Measurements from ENCODE around the gene S100A3. TPM values are rescaled to one million over a fixed set of nuclear protein-coding genes. Genes with fewer than 3 reads are reported as not detected.

Gene S100A3
- total RNA-seq, 2 donors from 2014 or later: 4.1 to 8.3 TPM

DNA sequence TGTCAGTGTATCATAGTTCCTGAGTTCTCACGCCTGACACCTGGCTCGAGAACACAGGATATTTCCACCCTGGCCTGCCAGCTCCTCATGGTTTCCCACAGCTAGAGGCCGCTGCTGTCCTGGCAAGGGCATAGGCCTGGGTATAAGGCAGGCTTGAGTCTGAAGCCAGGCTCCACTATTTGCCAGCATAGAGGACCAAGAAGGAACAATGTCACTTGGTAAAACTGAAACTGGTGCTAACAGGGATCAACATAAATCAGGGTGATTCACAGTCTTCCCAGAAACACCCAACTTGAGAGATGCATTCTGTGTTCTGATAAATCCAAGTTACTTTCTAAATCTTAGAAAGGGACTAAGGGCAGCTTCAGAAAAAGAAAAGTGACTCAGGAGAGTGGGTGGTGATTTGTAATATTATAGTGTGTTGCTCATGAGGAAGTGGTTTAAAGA, 23.5 kb upstream of the S100A3 start:
- intact Hi-C loops (cut with DNase I): loop anchor here (5.0 kb wide), 3 partner anchors 45 to 220 kb away; partner anchors contain the start of gene S100A14 (in 1 of the 2)
- peak; percentile 92 for DNase-seq (ENCODE audit: low spot score)

DNA sequence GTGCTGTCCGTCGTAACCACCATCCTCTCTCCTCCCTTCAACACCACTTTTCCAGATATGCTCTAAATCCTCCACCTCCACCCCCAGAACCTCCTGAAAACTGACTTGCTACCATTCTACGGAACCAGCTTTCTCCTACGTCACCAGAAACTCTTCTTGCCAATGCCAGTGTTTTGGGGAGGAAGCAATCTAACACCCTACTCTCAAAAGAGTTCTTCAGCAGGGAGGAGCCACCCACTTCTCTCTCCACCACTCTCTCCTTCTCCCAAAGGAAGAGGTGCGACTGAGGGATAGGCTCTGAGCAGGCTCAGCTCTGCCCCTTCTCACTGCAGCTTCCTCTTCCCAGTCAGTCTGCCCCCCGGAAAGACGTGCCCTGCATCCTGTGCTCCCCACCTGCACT, 22.6 kb upstream of the S100A3 start:
- peak; percentile 45 for DNase-seq (ENCODE audit: low spot score)
- intact Hi-C loops (cut with DNase I): loop anchor here (5.0 kb wide), 3 partner anchors 46 to 219 kb away; partner anchors contain the start of gene S100A14 (in 1 of the 2)

DNA sequence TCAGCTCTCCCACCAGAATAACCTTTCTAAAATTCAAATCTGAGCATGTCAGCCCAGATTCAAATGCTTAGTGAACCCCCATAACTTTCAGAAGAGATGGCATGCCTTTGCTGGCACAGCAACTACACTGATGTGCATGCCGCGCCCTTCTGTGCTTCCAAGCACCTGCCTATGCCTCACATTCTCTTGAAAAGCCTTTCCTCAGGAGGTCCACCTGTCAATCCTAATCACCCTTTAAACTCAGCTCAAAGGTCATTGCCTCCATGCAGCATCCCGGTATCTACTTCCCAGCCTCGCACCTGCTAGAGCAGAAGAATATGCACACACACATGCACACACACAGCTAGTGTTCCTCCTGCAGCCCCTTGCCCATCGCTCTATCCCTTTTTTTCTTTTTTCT, 21.8 kb upstream of the S100A3 start:
- peak; percentile 10 for DNase-seq (ENCODE audit: low spot score)
- intact Hi-C loops (cut with DNase I): loop anchor here (5.0 kb wide), 3 partner anchors 46 to 219 kb away; partner anchors contain the start of gene S100A14 (in 1 of the 2)

DNA sequence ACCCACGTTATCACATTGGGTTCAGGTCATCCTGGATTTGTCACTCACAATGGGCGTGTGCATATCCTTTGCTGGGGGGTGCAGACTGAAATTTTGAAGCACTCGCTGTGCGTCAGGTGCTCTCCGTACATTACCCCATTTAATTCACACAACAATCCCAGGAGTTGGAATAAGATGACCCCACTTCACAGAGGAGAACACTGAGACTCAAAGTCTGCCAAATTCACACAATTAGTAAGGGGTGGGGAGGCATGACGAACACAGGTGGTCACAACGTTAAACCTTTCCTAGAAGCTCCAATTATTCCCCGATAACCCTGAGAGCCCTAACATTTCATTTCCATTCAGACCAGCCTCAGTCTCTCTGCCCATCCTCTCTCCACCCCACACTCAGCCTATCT, 20.4 kb upstream of the S100A3 start:
- intact Hi-C loops (cut with DNase I): loop anchor here (2.0 to 10.0 kb wide), 3 partner anchors 37 to 59 kb away; no protein-coding TSS in a partner anchor
- no peak for DNase-seq (ENCODE audit: low spot score)

DNA sequence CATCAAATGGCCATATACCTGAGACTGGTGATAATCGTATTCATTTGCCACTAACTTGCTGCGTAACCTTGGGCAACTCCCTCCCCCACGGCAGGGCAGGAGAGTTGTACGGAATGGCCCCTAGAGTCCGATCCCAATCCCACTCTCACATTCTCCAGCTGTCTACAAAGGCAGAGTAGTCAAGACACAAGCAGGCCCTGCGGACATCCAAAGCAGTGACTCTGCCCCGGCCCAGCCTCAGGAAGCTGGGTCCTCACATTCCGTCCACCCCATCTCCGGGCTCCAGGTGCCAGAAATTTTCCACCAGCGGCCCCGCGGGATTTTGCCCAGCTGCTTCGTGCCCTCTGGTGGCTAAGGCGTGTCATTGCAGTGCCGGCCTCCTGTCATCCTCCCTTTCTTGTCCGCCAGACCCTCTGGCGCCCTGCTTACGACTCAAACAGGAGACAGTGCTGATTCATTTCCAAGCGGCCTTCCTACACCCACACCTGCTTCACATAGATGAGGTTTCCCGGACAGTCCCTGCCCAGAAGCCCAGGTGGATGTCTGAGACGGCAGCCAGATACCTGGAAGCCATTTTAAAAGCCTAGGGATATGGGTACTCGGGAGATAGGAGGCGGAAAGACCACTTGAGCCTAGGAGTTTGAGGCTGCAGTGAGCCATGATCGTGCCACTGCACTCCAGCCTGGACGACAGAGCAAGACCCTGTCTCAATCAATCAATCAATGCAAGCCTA, 19.5 kb upstream of the S100A3 start:
- intact Hi-C loops (cut with DNase I): loop anchor here (2.0 to 10.0 kb wide), 3 partner anchors 36 to 58 kb away; no protein-coding TSS in a partner anchor
- peak; percentile 96 for DNase-seq (ENCODE audit: low spot score)

DNA sequence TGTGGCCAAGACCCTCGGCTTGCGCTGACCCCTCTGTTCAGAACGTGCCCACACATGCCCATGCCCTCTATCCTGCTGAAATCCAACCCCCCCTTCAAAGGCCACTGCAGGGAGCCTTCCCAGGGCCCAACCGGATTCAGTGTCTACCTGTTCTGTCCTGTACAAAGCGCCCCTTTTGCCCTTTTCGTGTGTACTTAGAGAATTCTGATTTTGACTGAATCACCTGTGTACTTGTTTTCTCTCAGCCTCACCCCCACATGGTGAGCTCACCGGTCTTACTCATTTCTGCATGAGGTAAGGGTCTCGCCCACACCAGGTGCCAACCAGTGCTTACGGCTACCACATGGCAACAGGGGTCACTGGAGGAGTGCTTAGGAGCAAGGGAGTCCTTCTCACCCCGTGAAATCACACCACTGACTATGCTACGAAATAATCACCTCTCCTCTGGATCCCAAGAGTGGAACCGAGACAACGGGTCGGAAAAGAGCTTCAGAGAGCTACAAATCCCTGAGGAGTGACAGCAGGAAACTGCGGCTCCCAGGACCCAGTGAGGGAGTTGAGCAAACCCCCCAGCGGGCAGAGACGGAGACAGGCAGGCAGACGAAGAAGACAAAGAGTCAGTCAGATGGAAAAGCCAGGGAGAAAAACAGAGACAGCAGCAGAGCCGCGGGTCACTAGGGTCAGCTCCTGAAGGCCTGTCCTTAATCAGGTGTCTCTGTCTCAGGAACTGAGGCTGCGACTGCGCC, 18.7 kb upstream of the S100A3 start:
- DNase-seq (ENCODE audit: low spot score): peak; percentile 38
- intact Hi-C loops (cut with DNase I): loop anchor here (2.0 to 10.0 kb wide), 3 partner anchors 35 to 57 kb away; no protein-coding TSS in a partner anchor

DNA sequence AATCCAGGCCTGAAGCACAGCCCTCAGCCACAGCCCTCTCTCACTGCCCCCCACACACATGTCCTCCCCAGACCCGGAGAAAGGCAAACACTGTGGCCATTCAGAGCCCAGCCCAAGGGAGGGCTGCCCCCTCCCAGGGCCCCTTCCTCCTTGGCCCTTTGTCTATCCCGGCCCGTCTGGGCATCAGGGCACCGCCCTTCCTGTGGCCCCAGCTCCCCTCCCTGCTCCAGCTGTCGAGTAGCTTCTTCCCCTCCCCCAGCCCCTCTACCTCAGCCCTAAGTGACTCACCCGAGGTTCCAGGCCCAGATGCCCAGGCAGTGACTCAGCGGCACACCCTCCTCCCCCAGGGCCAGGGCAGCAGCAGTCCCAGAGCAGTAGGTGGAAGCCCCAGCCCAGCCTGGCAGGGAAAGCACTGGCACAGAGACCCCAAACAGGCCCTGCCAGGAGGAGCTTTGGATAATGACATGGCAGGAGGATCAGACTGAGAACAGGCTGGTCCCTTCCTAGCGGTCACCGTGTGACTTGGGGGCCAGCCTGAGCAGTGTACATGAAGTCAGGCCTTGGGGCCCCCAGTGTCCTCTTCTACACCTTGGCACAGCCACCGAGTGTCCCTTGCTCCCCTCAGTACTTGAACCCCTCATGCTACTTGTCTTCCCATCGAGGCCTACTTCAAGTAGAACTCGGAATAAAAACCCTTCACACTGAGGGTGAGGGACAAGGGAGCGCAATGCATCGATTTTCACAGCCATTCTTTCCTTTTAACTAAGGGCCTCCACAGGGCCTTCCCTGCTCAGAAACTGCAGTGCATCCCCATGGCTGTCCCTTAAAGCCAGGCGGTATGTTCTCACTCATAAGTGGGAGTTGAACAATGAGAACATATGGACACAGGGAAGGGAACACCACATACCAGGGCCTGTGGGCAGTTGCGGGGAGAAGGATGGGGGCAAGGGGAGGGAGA, 17.6 kb upstream of the S100A3 start:
- intact Hi-C loops (cut with DNase I): loop anchor here (5.0 to 10.0 kb wide), 2 partner anchors 34 to 52 kb away; no protein-coding TSS in a partner anchor
- DNase-seq (ENCODE audit: low spot score): peak; percentile 98

DNA sequence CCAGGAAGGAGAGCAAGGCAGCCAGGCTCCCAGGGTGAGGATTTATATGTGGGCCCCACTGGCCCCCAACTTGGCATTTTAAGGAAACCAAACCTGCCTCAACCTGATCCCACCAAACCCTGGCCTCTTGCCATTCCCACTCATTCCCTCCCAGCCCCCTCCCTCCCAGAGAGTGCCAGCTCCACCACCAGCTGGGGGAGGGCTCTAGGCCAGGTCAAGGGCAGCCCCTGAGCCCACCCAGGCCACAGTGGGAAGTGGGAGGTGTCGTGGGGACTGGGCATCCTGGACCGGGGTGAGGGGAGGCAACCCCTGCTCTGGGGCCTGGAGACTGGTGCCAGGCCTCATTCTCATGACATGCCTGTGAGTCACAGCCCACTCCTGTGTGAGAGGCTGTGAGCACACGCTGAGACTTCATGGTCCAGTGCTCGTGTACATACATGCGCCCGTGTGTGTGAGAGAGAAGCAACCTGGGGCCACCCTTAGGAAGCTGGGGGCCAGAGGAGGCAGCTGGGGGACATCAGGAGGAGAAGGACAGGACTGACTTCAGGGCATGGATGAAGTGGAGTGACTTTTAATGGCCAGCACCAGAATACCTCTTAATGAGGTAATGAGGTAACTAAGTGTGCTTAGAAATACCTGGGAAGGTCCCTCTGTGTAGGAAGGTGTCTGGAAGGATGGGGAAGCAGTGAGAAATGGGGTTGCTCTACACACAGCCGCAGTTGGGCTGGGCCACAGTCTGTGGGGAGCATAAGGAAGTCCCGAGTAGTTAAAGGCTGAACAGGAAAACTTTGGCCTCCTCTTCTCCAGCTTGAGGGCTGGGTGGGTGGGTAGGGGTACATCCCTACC, 16.7 kb upstream of the S100A3 start, which contains the start of gene S100A2:
S100A2 (minus strand) TSS at position 316 of the 846 bp plus-strand sequence. CDS start 1,967 bp downstream, outside the sequence.
- DNase-seq (ENCODE audit: low spot score): peak; percentile 89
- intact Hi-C loops (cut with DNase I): loop anchor here (5.0 to 10.0 kb wide), 2 partner anchors 33 to 51 kb away; no protein-coding TSS in a partner anchor

DNA sequence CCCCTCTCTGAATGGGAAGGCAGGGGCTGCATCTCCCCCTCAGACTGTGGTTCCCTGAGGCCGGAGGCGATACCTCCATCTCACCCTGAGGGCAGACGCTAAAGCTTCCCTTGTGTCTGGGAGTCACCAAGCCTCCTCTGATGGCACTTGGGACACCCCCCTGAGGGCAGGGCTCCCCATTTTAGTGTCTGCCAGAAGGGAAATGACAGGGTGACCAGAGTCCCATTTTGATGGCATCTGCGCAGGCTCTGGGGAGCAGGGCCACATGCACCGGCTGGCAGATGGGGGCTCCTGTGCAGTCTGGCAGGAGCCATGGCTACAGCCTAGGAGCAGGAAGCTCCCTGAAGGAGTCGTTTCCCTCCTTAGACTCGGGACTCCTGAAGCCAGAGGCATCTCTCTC, 14.9 kb upstream of the S100A3 start:
- DNase-seq (ENCODE audit: low spot score): peak; percentile 52
- intact Hi-C loops (cut with DNase I): loop anchor here in 1 of 2 donors (10.0 kb wide), 1 partner anchor 49 kb away; no protein-coding TSS in a partner anchor

DNA sequence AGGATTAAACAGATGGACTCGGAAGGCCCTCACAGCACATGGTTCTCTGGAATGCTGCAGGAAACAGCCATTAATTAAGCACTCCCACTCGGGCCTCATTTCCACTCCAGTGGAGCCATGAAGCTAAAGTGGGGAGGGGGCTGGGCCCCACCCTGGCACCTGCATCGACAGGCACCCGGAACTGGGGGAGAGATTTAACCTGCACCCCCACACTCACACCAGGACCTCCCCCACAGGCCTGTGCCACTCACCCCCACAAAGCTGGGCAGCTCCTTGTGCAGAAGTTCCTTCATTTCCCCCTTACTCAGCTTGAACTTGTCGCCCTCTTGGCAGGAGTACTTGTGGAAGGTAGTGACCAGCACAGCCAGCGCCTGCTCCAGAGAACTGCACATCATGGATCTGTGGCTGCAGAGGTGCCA, 14.4 kb upstream of the S100A3 start:
- peak; percentile 47 for DNase-seq (ENCODE audit: low spot score)
- intact Hi-C loops (cut with DNase I): loop anchor here in 1 of 2 donors (10.0 kb wide), 1 partner anchor 49 kb away; no protein-coding TSS in a partner anchor

DNA sequence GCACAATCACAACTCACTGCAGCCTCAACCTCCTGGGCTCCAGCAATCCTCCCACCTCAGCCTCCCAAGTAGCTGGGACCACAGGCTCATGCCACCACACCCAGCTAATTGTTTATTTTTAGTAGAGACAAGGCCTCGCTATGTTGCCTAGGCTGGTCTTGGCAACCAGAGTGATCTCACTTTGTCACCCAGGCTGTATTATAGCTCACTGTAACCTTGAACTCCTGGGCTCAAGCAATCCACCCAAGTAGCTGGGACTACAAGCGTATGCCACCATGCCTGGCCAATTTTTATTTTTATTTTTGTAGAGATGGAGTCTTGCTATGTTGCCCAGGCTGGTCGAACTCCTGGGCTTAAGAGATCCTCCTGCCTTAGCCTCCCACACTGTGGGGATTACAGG, 13.0 kb upstream of the S100A3 start:
- intact Hi-C loops (cut with DNase I): loop anchor here in 1 of 2 donors (10.0 kb wide), 1 partner anchor 47 kb away; no protein-coding TSS in a partner anchor
- peak; percentile 3 for DNase-seq (ENCODE audit: low spot score)

DNA sequence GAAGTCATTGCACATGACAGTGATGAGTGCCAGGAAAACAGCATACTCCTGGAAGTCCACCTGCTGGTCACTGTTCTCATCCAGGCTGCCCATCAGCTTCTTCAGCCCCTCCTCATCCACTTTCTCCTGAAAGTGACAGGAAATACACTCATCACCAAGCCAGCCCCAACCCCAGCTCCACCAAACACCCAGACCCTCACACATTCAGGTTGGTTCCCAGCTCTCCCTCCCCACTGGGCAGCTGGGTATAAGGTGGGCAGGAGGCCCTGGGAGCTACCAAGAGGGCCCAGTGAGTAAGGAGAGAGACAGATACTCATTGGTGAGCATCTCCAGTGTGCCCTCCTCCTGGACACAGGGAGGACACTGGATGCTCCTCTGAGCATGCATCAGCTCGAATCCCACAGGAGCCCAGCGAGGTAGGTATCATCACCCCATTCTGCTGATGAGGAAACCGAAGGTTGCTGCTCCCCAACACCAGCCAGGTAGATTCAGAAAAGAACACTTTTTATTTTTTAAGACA, 12.5 kb upstream of the S100A3 start:
- intact Hi-C loops (cut with DNase I): loop anchor here in 1 of 2 donors (10.0 kb wide), 1 partner anchor 47 kb away; no protein-coding TSS in a partner anchor
- DNase-seq (ENCODE audit: low spot score): peak; percentile 19

DNA sequence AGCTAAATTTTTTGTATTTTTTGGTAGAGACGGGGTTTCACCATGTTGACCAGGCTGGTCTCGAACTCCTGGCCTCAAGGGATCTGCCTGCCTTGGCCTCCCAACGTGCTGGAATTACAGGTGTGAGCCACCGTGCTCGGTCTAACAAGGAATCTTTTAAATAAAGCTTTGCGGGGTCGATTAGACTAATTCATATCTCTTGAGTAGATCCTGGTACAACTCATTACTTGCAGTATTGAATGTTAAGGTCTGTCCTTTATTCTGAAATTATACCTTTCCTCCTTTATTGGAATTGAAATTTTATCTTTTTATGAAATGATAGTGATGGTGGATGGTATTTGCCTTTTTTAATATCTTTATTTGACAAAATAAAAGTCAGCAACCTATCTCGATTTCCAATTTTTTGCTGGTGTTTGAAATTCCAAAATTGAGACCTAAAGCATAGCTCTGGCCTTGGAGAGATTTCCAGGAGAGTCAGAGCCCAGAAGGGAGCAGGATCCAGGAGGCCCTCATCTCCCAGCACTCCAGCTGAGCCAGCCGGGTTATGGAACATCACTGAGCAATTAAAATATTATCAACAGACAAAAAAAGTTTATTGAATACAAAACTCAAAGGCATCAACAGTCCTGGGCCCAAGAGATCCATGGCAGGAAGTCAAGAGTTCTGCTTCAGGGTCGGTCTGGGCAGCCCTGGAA, 11.9 kb upstream of the S100A3 start:
- intact Hi-C loops (cut with DNase I): loop anchor here in 1 of 2 donors (10.0 kb wide), 1 partner anchor 46 kb away; no protein-coding TSS in a partner anchor
- peak; percentile 25 for DNase-seq (ENCODE audit: low spot score)

DNA sequence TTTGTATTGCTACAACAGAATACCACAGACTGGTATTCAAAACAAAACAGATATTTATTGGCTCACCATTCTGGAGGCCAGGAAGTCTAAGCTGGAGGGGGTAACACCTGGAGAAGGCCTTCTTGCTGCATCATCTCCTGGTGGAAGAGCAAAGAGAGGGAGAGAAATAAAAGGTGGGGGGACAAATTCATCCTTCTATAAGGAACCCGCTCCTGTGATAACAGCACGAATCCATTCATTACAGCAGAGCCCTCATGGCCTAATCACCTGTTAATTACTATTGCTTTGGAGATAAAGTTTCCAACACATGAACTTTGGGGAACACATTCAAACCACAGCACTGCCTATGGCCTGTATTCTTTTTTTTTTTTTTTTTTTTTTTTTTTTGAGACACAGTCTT, 11.2 kb upstream of the S100A3 start:
- intact Hi-C loops (cut with DNase I): loop anchor here in 1 of 2 donors (10.0 kb wide), 1 partner anchor 45 kb away; no protein-coding TSS in a partner anchor
- DNase-seq (ENCODE audit: low spot score): no peak

DNA sequence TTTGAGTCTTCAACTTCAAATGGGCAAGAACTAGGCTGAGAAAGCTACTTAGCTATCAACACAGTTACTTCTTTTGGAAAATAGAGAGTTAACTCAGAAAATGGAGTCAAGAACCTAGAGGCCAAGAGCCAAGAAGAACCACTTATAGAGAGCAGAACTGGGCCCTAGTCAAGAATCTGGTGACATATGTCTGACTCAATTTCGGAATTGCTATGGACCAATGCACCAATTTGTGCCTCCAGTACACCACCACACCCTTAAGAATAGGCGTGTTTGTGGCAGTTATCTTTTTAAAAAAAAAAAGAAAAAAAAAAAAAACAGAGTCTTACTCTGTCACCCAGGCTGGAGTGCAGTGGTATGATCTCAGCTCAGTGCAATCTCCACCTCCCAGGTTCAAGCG, 8.8 kb upstream of the S100A3 start:
- DNase-seq (ENCODE audit: low spot score): no peak
- intact Hi-C loops (cut with DNase I): no loop called here

DNA sequence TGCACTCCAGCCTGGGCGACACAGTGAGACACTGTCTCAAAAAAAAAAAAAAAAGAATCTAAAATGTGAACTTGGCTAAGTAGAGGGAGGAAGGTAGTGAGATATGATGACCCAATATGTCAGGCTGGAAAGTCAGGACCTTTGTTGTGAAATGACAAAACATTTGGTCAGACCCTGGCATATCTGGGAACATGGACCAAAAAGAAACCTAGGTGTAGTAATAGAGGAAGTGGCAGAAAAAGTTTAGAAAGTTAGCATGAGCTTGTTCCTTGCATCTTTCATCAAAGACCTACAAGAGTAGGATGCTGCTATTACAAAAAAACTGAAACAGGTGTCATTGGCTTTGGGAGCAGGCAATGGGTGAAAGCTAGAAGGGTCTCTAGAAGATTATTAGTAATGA, 7.3 kb upstream of the S100A3 start:
- intact Hi-C loops (cut with DNase I): no loop called here
- DNase-seq (ENCODE audit: low spot score): no peak
